Measurements from ENCODE around the gene NFKB1. TPM values are rescaled to one million over a fixed set of nuclear protein-coding genes. Genes with fewer than 3 reads are reported as not detected.

NFKB1 gene
- total and polyA plus RNA-seq, 9 of the 15 experiments (the other 6 are each of a cell fraction or from before 2014, with no cell fraction given) = 2.4 to 14.5 (median 10.3) TPM

DNA sequence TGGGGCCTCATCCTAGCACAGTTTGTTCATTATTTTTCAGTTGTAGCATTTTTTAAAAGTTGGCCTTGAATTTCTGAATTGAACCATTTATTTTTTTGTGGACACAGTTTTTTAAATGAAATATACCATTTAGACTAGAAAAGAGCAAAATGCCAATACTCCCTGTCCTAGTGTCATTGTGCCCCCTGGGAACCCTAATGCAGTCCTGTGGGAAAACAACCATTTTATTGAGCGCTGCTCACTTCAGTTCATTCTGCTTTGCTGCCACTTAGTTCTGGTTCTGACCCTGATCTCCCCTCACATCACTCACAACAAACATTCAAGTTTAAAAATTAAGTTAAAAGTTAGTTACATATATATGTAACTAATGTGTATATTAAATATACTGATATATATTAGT is 5.4 kb downstream of the NFKB1 start:
- in situ Hi-C loops (cut with MboI) (no loop called here), intact Hi-C loops (cut with micrococcal nuclease) (no loop called here)
- Histone ChIP-seq H3K27ac (ENCODE audit: extremely low read depth, low read depth, low read length) (no peak overlapping the region), H3K4me2 (ENCODE audit: insufficient read depth, low read length) (no peak overlapping the region), H3K9me3 (replicated peaks; ENCODE audit: control insufficient read depth, insufficient read depth, low read depth, low read length) (no peaks in the 10 kb centered on the region), H3K9me1 (ENCODE audit: control insufficient read depth, insufficient read depth, low read length) (no peaks in the 10 kb centered on the region), H3K4me3 (no peak overlapping the region), H3K79me2 (ENCODE audit: control insufficient read depth, insufficient read depth, low read length) (peaks cover 29% of the 10 kb centered on the region), H3K9ac (ENCODE audit: insufficient read depth in 1 of 2, low read depth in 2 of 2, low read length in 2 of 2) (no peak overlapping the region), H2AFZ (ENCODE audit: low read depth, low read length) (no peak overlapping the region), H4K20me1 (replicated peaks; ENCODE audit: control insufficient read depth, insufficient read depth, low read length) (no peaks in the 10 kb centered on the region), H3K27me3 (ENCODE audit: control insufficient read depth in 2 of 2, insufficient read depth in 2 of 2, low read length in 2 of 2) (no peaks in the 10 kb centered on the region), H3K4me1 (replicated peaks in 1 of 2; ENCODE audit: control insufficient read depth in 2 of 2, insufficient read depth in 2 of 2, low read length in 2 of 2) (peaks cover 4 to 15% of the 10 kb centered on the region in 2 experiments; a peak in 2 of 5 replicates), H3K36me3 (ENCODE audit: control insufficient read depth, insufficient read depth, low read length) (no peaks in the 10 kb centered on the region)
- no peak for FAIRE-seq
- WGBS (ENCODE audit: insufficient coverage, low coverage, missing lambda C conversion rate) = 93% methylated on average over 1 of the region's 1 CpG
- ChIA-PET CTCF (ENCODE audit: low intra/inter-chr PET ratio) (no interaction called here), POLR2A (no interaction called here)
- TF ChIP-seq ELF4 (CRISPR knock-in tag; IDR thresholded peaks at IDR 0.05) = no peak
- TF ChIP-seq, protein P1, sequence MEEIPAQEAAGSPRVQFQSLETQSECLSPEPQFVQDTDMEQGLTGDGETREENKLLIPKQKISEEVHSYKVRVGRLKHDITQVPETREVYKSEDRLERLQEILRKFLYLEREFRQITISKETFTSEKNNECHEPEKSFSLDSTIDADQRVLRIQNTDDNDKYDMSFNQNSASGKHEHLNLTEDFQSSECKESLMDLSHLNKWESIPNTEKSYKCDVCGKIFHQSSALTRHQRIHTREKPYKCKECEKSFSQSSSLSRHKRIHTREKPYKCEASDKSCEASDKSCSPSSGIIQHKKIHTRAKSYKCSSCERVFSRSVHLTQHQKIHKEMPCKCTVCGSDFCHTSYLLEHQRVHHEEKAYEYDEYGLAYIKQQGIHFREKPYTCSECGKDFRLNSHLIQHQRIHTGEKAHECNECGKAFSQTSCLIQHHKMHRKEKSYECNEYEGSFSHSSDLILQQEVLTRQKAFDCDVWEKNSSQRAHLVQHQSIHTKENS (CRISPR knock-in tag; IDR thresholded peaks at IDR 0.05) = no peak
- no peak for TF ChIP-seq POU5F1 (IDR thresholded peaks at IDR 0.05; ENCODE audit: borderline replicate concordance, low read depth, low read length, partially characterized antibody)
- TF ChIP-seq, protein P2, sequence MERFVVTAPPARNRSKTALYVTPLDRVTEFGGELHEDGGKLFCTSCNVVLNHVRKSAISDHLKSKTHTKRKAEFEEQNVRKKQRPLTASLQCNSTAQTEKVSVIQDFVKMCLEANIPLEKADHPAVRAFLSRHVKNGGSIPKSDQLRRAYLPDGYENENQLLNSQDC (CRISPR knock-in tag; IDR thresholded peaks at IDR 0.05) = no peak
- no peak for TF ChIP-seq NCOA2 (IDR thresholded peaks at IDR 0.05; ENCODE audit: partially characterized antibody in 2 of 2)
- TF ChIP-seq, protein P3, sequence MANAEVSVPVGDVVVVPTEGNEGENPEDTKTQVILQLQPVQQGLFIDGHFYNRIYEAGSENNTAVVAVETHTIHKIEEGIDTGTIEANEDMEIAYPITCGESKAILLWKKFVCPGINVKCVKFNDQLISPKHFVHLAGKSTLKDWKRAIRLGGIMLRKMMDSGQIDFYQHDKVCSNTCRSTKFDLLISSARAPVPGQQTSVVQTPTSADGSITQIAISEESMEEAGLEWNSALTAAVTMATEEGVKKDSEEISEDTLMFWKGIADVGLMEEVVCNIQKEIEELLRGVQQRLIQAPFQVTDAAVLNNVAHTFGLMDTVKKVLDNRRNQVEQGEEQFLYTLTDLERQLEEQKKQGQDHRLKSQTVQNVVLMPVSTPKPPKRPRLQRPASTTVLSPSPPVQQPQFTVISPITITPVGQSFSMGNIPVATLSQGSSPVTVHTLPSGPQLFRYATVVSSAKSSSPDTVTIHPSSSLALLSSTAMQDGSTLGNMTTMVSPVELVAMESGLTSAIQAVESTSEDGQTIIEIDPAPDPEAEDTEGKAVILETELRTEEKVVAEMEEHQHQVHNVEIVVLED (CRISPR knock-in tag; IDR thresholded peaks at IDR 0.05) = no peak
- TF ChIP-seq C11orf30 (IDR thresholded peaks at IDR 0.05; ENCODE audit: low read depth) = no peak
- TF ChIP-seq, protein P4, sequence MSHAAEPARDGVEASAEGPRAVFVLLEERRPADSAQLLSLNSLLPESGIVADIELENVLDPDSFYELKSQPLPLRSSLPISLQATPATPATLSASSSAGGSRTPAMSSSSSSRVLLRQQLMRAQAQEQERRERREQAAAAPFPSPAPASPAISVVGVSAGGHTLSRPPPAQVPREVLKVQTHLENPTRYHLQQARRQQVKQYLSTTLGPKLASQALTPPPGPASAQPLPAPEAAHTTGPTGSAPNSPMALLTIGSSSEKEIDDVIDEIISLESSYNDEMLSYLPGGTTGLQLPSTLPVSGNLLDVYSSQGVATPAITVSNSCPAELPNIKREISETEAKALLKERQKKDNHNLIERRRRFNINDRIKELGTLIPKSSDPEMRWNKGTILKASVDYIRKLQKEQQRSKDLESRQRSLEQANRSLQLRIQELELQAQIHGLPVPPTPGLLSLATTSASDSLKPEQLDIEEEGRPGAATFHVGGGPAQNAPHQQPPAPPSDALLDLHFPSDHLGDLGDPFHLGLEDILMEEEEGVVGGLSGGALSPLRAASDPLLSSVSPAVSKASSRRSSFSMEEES (CRISPR knock-in tag; IDR thresholded peaks at IDR 0.05) = no peak
- TF ChIP-seq COPS2 (conservative IDR thresholded peaks at IDR 0.05) = no peak
- no peak for TF ChIP-seq ZNF224 (CRISPR knock-in tag; IDR thresholded peaks at IDR 0.05)
- no peak for TF ChIP-seq TRIM24 (IDR thresholded peaks at IDR 0.05)
- TF ChIP-seq, protein P5, sequence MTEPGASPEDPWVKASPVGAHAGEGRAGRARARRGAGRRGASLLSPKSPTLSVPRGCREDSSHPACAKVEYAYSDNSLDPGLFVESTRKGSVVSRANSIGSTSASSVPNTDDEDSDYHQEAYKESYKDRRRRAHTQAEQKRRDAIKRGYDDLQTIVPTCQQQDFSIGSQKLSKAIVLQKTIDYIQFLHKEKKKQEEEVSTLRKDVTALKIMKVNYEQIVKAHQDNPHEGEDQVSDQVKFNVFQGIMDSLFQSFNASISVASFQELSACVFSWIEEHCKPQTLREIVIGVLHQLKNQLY (CRISPR knock-in tag; conservative IDR thresholded peaks at IDR 0.05) = no peak
- no peak for TF ChIP-seq SMARCA5 (IDR thresholded peaks at IDR 0.05)
- TF ChIP-seq RFX5 (IDR thresholded peaks at IDR 0.05; ENCODE audit: low read depth, low read length) = no peak
- no peak for TF ChIP-seq CXXC5 (CRISPR knock-in tag; IDR thresholded peaks at IDR 0.05)
- TF ChIP-seq PHF21A (IDR thresholded peaks at IDR 0.05; ENCODE audit: borderline replicate concordance, low read depth) = no peak
- no TSS peak for BruUV-seq (replicated peaks)
- no peak for ATAC-seq
- DNase-seq (ENCODE audit: extremely low read depth in 1 of 4, low spot score in 3 of 4) = no peak

All from K562 (cell line).